K562 (cell line): ENCODE results near the gene HOXA11. TPM values are rescaled to one million over a fixed set of nuclear protein-coding genes. Genes with fewer than 3 reads are reported as not detected.

Experiments used
- ATAC-seq: fragments of 200-7000 bp; cut with Tn5 transposase; 3 replicates; pipeline ENCODE4 v1.9.1; 2020; ENCODE audit warnings: moderate library complexity
- BruUV-seq: library from RNA; stranded (reverse); fragments of 400-500 nt; replicated peaks from 2 replicates; lab custom pipeline; 2021; lab: Mats Ljungman, UMichigan
- CTCF ChIA-PET: fragments of 300-600 bp; formaldehyde crosslinking; extraction: SDS; loops from one replicate; lab custom pipeline; 2021; ENCODE audit warnings: low intra/inter-chr PET ratio; lab: Yijun Ruan, JAX
- POLR2A ChIA-PET: fragments of 300-600, 350-650 bp; sonication (Branson Sonifier 250); formaldehyde crosslinking; extraction: SDS; loops from one replicate; lab custom pipeline; 2021; ENCODE audit warnings: antibody characterized with exemption, inconsistent platforms; lab: Yijun Ruan, JAX
- DNase-seq, 4 experiments: peaks; one replicate each; pipeline versions ENCODE4 v3.0.0 to v3.0.0-alpha.2; 2011 to 2018; ENCODE audit warnings: low spot score in 3 of 4, mixed read lengths in 3 of 4; ENCODE audit errors: extremely low read depth in 1 of 4
- FAIRE-seq: peaks from 2 replicates; lab custom pipeline; 2011; peaks lifted over from hg19 to GRCh38; lab: Jason Lieb, UNC
- H2AFZ ChIP-seq: 2 replicates; pipeline ENCODE4 v1.6.0; 2011; ENCODE audit warnings: low read depth, low read length, control low read depth, inconsistent platforms
- H3K27ac ChIP-seq: fragments of 200-600 bp; 3 replicates; pipeline ENCODE4 v1.8.0; 2011; ENCODE audit warnings: low read depth, mild to moderate bottlenecking, control low read depth, inconsistent platforms, low read length, moderate library complexity, mixed read lengths; ENCODE audit errors: extremely low read depth
- H3K27me3 ChIP-seq, 2 experiments: fragments of 300-600 bp in 1 of 2; 2 replicates in 1 of 2; 3 replicates in 1 of 2; pipeline versions ENCODE4 v1.6.0 to v1.8.0; 2011; ENCODE audit warnings: inconsistent platforms in 2 of 2, low read length in 2 of 2, mild to moderate bottlenecking in 1 of 2, mixed read lengths in 1 of 2, moderate library complexity in 1 of 2; ENCODE audit not compliant: control insufficient read depth in 2 of 2, insufficient read depth in 2 of 2
- H3K36me3 ChIP-seq: fragments of 300-600 bp; 3 replicates; pipeline ENCODE4 v1.8.0; 2011; ENCODE audit warnings: mild to moderate bottlenecking, low read length, inconsistent platforms; ENCODE audit not compliant: control insufficient read depth, insufficient read depth
- H3K4me1 ChIP-seq, 2 experiments: fragments of 200-600 bp in 1 of 2; replicated peaks in 1 of 2; 2 replicates in 1 of 2; 3 replicates in 1 of 2; pipeline versions ENCODE4 v1.5.1 to v1.8.0; 2011; ENCODE audit warnings: inconsistent platforms in 2 of 2, low read length in 2 of 2, mild to moderate bottlenecking in 1 of 2, mixed read lengths in 1 of 2, moderate library complexity in 1 of 2; ENCODE audit not compliant: control insufficient read depth in 2 of 2, insufficient read depth in 2 of 2
- H3K4me2 ChIP-seq: 2 replicates; pipeline ENCODE4 v1.6.1; 2011; ENCODE audit warnings: low read length, control low read depth, inconsistent platforms, mixed read lengths; ENCODE audit not compliant: insufficient read depth
- H3K4me3 ChIP-seq: fragments of 200-600 bp; sonication (generic), shearing (Covaris generic); 2 replicates; pipeline ENCODE4 v1.5.1; 2016; ENCODE audit warnings: control low read depth, inconsistent platforms
- H3K79me2 ChIP-seq: fragments of 200-600 bp; 3 replicates; pipeline ENCODE4 v1.8.0; 2011; ENCODE audit warnings: low read length, inconsistent platforms; ENCODE audit not compliant: control insufficient read depth, insufficient read depth
- H3K9ac ChIP-seq, 2 experiments: 2 replicates each; pipeline versions ENCODE4 v1.6.0 to v1.6.1; 2011; ENCODE audit warnings: low read depth in 2 of 2, low read length in 2 of 2, control low read depth in 1 of 2, inconsistent platforms in 1 of 2, mild to moderate bottlenecking in 1 of 2, mixed read lengths in 1 of 2; ENCODE audit not compliant: insufficient read depth in 1 of 2
- H3K9me1 ChIP-seq: one replicate; pipeline ENCODE4 v1.6.0; 2011; ENCODE audit warnings: inconsistent platforms, mild to moderate bottlenecking, low read length, moderate library complexity; ENCODE audit not compliant: control insufficient read depth, insufficient read depth
- H3K9me3 ChIP-seq: replicated peaks from 2 replicates; pipeline ENCODE4 v1.5.1; 2011; ENCODE audit warnings: low read depth, low read length, inconsistent platforms; ENCODE audit not compliant: control insufficient read depth, insufficient read depth
- H4K20me1 ChIP-seq: replicated peaks from 2 replicates; pipeline ENCODE4 v1.6.1; 2011; ENCODE audit warnings: low read length, inconsistent platforms, mixed read lengths; ENCODE audit not compliant: control insufficient read depth, insufficient read depth
- MTA2 ChIP-seq: fragments of 450-650 bp; IDR thresholded peaks from 2 replicates; pipeline ENCODE4 v1.6.1; 2016; ENCODE audit warnings: low read depth
- PHF20 ChIP-seq: fragments of 450-650 bp; IDR thresholded peaks from 2 replicates; pipeline ENCODE4 v1.6.1; 2018; ENCODE audit not compliant: partially characterized antibody
- PPARD ChIP-seq: fragments of 250-450 bp; sonication (Bioruptor Pico); IDR thresholded peaks from 2 replicates; pipeline ENCODE4 v1.8.0; 2022; ENCODE audit warnings: inconsistent platforms, mild to moderate bottlenecking, moderate library complexity
- ZNF449 ChIP-seq: fragments of 250-450 bp; sonication (Bioruptor Pico); IDR thresholded peaks from 2 replicates; pipeline ENCODE4 v1.8.0; 2022; ENCODE audit warnings: moderate library complexity, mild to moderate bottlenecking, inconsistent platforms
- ZNF696 ChIP-seq: fragments of 250-450 bp; sonication (Bioruptor Pico); conservative IDR thresholded peaks from 2 replicates; pipeline ENCODE4 v1.4.0; 2020; ENCODE audit warnings: mild to moderate bottlenecking, moderate library complexity
- WGBS: fragments of 100-300 bp; shearing (Covaris generic); methylation state at CpG from one replicate; pipeline ENCODE4 v1.1.6; 2016; ENCODE audit warnings: low coverage, mixed read lengths; ENCODE audit not compliant: insufficient coverage; ENCODE audit errors: missing lambda C conversion rate; 5-methylcytosine and 5-hydroxymethylcytosine counted together
- in situ Hi-C: fragments of 300-500 bp; cut with MboI; formaldehyde crosslinking; loops from 4 replicates; pipeline ENCODE4 v1.15.0; 2018; ENCODE audit warnings: inconsistent platforms, mixed read lengths
- intact Hi-C: fragments of 100-400 bp; cut with micrococcal nuclease; formaldehyde crosslinking; loops from 2 replicates; pipeline ENCODE4 v1.14.2; 2022
- polyA plus RNA-seq, 8 experiments: library from polyadenylated mRNA; depleted of rRNA in 4 of 8; stranded (reverse) in 5 of 8; unstranded in 3 of 8; fragments of >200 nt; fragmentation: Nextera tagmentation in 2 of 8; fragmentation: Illumina TruSeq in 1 of 8; extraction: Ambion mirVana in 2 of 8; extraction: Trizol in 1 of 8; gene quantifications; 2 replicates each; pipeline versions ENCODE4 v1.2.1 to v1.2.3, GENCODE V29; 2011 to 2014; ENCODE audit warnings: inconsistent platforms in 1 of 8, missing spikeins in 1 of 8
- total RNA-seq, 7 experiments: library from RNA; depleted of rRNA in 6 of 7; stranded (reverse); fragments of >200 nt in 6 of 7; fragmentation: Illumina TruSeq in 2 of 7; extraction: Trizol in 2 of 7; gene quantifications; 2 replicates each; pipeline versions ENCODE4 v1.2.1 to v1.2.3, GENCODE V29; 2011 to 2021; ENCODE audit warnings: low replicate concordance in 1 of 7

Gene HOXA11
- total and polyA plus RNA-seq, 9 of the 15 experiments (the other 6 are each of a cell fraction or from before 2014, with no cell fraction given), result not detected

DNA sequence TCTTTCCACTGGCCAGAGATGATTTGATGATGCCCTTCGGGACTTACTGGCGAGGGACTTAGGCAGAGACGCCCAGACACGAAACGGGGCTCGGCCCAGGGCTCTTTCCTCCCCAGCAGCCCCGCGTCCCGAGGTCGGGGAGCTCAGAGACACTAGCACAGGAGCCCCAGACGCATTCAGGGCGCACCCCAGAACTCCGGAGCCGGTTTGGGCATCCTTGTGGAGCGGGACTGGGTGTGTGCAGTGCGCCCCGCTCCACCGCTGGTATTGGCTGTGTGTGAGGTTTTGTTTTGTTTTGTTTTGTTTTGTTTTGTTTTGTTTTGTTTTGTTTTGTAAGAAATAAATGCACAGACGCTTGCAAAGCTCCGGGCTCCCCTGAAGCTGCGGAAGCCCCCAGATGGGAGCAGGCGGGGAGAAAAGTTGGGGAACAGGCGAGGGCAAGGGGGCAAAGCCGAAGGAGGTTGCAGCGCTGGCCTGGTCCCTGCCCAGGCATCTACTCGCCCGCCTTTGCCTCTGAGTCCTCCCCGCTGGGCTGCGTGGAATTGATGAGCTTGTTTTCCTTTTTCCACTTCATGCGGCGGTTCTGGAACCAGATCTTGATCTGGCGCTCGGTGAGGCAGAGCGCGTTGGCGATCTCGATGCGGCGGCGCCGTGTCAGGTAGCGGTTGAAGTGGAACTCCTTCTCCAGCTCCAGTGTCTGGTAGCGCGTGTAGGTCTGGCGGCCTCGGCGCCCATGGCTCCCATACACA lies 39.7 kb downstream of the HOXA11 start:
- intact Hi-C loops, result no loop called here
- H3K27me3 ChIP-seq, result peaks cover 29 to 87% of the 10 kb centered on the region in 2 experiments
- no peak overlapping the region for H3K4me2 ChIP-seq
- WGBS, result 11% methylated on average over 40 of the region's 47 CpGs
- ChIA-PET POLR2A (no interaction called here), CTCF (no interaction called here)
- H3K9me1 ChIP-seq, result no peaks in the 10 kb centered on the region
- H3K9me3 ChIP-seq, result no peaks in the 10 kb centered on the region
- peaks cover 0 to 16% of the 10 kb centered on the region in 2 experiments; a peak in 2 of 5 replicates for H3K4me1 ChIP-seq
- no TSS peak for BruUV-seq
- H3K27ac ChIP-seq, result no peak overlapping the region
- ATAC-seq (no peak), FAIRE-seq (no peak), DNase-seq (no peak)
- H3K9ac ChIP-seq, result no peak overlapping the region; a peak in 1 of 4 replicates
- in situ Hi-C loops, result loop anchor here (10.0 kb wide), 1 partner anchor 291 kb away; no protein-coding TSS in a partner anchor
- no peak for TF ChIP-seq ZNF696
- TF ChIP-seq PPARD (CRISPR knock-in tag), result no peak
- no peak for TF ChIP-seq PHF20
- TF ChIP-seq ZNF449 (CRISPR knock-in tag), result no peak
- TF ChIP-seq MTA2, result no peak
- H3K4me3 ChIP-seq, result no peak overlapping the region
- no peak overlapping the region for H2AFZ ChIP-seq
- H3K36me3 ChIP-seq, result no peaks in the 10 kb centered on the region
- no peaks in the 10 kb centered on the region for H3K79me2 ChIP-seq
- no peaks in the 10 kb centered on the region for H4K20me1 ChIP-seq
